HG02970 (cell line): Measurements from ENCODE around the gene PKD1L1.

ENCODE experiments used
- ATAC-seq: cut with Tn5 transposase; IDR thresholded peaks from one replicate; pipeline ENCODE4 v1.9.1; 2021; ENCODE audit warnings: mild to moderate bottlenecking, moderate library complexity, moderate number of reproducible peaks; ENCODE audit not compliant: unreplicated experiment, low FRiP score

Gene PKD1L1

GRCh38 chr7:47878662-47879061, 69.6 kb downstream of the PKD1L1 start:
- ATAC-seq, result no peak

- no peak for ATAC-seq
Measured at GRCh38 chr7:47877336-47877735, 70.9 kb downstream of the PKD1L1 start.

- ATAC-seq, result no peak
Measured at GRCh38 chr7:47875998-47876744, 72.1 kb downstream of the PKD1L1 start.

GRCh38 chr7:47875406-47875805, 72.9 kb downstream of the PKD1L1 start:
- no peak for ATAC-seq

GRCh38 chr7:47873762-47874161, 74.5 kb downstream of the PKD1L1 start:
- no peak for ATAC-seq

GRCh38 chr7:47867286-47867685, 81.0 kb downstream of the PKD1L1 start:
- no peak for ATAC-seq

GRCh38 chr7:47866120-47866519, 82.1 kb downstream of the PKD1L1 start:
- no peak for ATAC-seq

GRCh38 chr7:47852330-47853245, 95.7 kb downstream of the PKD1L1 start:
- ATAC-seq, result no peak

GRCh38 chr7:47847207-47847606, 101.1 kb downstream of the PKD1L1 start:
- no peak for ATAC-seq

GRCh38 chr7:47846138-47846836, 102.0 kb downstream of the PKD1L1 start:
- ATAC-seq, result no peak

- ATAC-seq, result no peak
Measured at GRCh38 chr7:47844311-47844710, 104.0 kb downstream of the PKD1L1 start.

GRCh38 chr7:47843291-47843690, 105.0 kb downstream of the PKD1L1 start:
- ATAC-seq, result no peak

GRCh38 chr7:47839381-47839780, 108.9 kb downstream of the PKD1L1 start:
- no peak for ATAC-seq

GRCh38 chr7:47837826-47838225, 110.4 kb downstream of the PKD1L1 start:
- ATAC-seq, result no peak

- no peak for ATAC-seq
Measured at GRCh38 chr7:47836503-47837202, 111.6 kb downstream of the PKD1L1 start.

- ATAC-seq, result no peak
Measured at GRCh38 chr7:47836080-47836479, 112.2 kb downstream of the PKD1L1 start.

GRCh38 chr7:47833211-47833610, 115.1 kb downstream of the PKD1L1 start:
- no peak for ATAC-seq

GRCh38 chr7:47832105-47832715, 116.1 kb downstream of the PKD1L1 start:
- ATAC-seq, result no peak

GRCh38 chr7:47830015-47830414, 118.3 kb downstream of the PKD1L1 start:
- no peak for ATAC-seq

GRCh38 chr7:47827871-47828270, 120.4 kb downstream of the PKD1L1 start:
- no peak for ATAC-seq
